ENCODE data around the gene IL19. TPM values are rescaled to one million over a fixed set of nuclear protein-coding genes. Genes with fewer than 3 reads are reported as not detected.

The IL19 gene
- total RNA-seq, 1 donor from 2014 or later: not detected

DNA sequence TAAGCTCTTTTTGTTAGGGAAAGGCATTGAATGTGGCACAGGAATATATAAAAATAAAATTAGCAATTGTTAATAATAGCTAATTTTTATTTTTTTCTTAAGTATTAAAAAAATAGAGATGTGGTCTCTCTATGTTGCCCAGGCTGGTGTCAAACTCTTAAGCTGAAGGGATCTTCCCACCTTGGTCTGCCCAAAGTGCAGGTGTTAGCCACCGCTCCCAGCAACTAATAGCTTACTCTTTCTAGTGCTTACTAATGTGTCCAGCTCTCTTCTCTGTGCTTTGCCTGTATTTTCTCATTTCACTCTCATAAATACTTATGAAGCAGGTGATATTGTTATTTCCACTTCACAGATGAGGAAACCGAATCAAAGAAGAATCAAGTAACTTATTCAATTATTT lies 113.3 kb downstream of the IL19 start:
- H3K27me3 ChIP-seq: no peaks in the 10 kb centered on the region
- H3K4me3 Mint-ChIP-seq: no peak overlapping the region
- no peaks in the 10 kb centered on the region for H3K4me1 Mint-ChIP-seq
- H3K9me3 Mint-ChIP-seq: no peaks in the 10 kb centered on the region
- peaks cover 3% of the 10 kb centered on the region for H3K9me3 ChIP-seq (ENCODE audit: low read depth)
- no peak overlapping the region for H3K27ac Mint-ChIP-seq
- no peak overlapping the region for H3K9ac ChIP-seq
- no peaks in the 10 kb centered on the region for H3K27me3 Mint-ChIP-seq (ENCODE audit: insufficient read depth, low read depth)
- no peaks in the 10 kb centered on the region for H3K4me1 ChIP-seq
- no peaks in the 10 kb centered on the region for H3K79me2 ChIP-seq (ENCODE audit: low read depth)
- no peaks in the 10 kb centered on the region for H4K20me1 ChIP-seq (ENCODE audit: low read depth)
- TF ChIP-seq, protein P1, sequence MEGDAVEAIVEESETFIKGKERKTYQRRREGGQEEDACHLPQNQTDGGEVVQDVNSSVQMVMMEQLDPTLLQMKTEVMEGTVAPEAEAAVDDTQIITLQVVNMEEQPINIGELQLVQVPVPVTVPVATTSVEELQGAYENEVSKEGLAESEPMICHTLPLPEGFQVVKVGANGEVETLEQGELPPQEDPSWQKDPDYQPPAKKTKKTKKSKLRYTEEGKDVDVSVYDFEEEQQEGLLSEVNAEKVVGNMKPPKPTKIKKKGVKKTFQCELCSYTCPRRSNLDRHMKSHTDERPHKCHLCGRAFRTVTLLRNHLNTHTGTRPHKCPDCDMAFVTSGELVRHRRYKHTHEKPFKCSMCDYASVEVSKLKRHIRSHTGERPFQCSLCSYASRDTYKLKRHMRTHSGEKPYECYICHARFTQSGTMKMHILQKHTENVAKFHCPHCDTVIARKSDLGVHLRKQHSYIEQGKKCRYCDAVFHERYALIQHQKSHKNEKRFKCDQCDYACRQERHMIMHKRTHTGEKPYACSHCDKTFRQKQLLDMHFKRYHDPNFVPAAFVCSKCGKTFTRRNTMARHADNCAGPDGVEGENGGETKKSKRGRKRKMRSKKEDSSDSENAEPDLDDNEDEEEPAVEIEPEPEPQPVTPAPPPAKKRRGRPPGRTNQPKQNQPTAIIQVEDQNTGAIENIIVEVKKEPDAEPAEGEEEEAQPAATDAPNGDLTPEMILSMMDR (IDR thresholded peaks at IDR 0.05): no peak
- no peak for TF ChIP-seq EZH2phosphoT487 (IDR thresholded peaks at IDR 0.05)
- no peak for TF ChIP-seq EZH2 (IDR thresholded peaks at IDR 0.05)
- no peaks in the 10 kb centered on the region for H3K36me3 Mint-ChIP-seq
- H3F3A ChIP-seq (ENCODE audit: low read depth): no peaks in the 10 kb centered on the region
- H3K4me3 ChIP-seq: no peak overlapping the region
- no peak overlapping the region for H2AFZ ChIP-seq (replicated peaks)
- H3K4me2 ChIP-seq: no peak overlapping the region
- H3K27ac ChIP-seq: no peak overlapping the region
- no peak for DNase-seq (ENCODE audit: low spot score)
- no peaks in the 10 kb centered on the region for H3K36me3 ChIP-seq

DNA sequence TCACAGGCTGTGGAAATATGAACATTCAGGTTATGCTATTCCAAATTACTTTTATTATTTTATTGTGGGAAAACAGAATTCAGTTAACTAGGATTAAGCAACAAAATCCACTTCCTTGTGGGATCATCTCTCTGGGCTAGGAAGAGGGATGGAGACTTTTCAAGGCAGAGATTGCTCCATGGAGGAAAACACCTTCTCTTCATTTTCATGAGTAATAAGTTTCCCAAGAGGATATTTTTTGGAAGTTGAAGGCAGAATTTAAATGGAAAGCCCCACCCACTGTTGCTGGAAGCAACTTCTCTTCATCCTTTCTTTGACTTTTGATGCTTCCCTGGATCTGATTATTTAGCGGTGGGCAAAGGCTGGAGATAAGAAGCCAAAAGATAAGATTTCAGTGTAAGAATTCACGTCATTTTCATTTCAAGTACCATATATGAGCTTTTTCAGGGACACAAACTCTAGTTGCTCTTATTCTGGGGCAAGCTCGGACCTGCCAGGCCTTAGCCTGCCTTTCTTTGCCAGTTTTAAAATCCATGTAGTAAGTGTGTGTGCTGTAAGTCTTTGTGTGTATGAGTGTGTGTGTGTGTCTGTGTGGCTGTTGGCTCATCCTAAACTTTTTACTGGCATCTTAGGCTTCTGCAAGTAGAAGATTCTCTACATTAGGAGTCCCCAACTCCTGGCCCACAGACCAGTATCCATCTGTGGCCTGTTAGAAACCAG lies 114.9 kb downstream of the IL19 start:
- Histone ChIP-seq H3K9ac (no peak overlapping the region), H2AFZ (replicated peaks) (no peak overlapping the region), H3K4me3 (no peak overlapping the region), H3K27ac (no peak overlapping the region), H3K4me2 (no peak overlapping the region), H3K27me3 (no peaks in the 10 kb centered on the region), H3K79me2 (ENCODE audit: low read depth) (no peaks in the 10 kb centered on the region), H3K9me3 (ENCODE audit: low read depth) (no peaks in the 10 kb centered on the region), H3K36me3 (no peaks in the 10 kb centered on the region), H3K4me1 (no peaks in the 10 kb centered on the region), H3F3A (ENCODE audit: low read depth) (no peaks in the 10 kb centered on the region), H4K20me1 (ENCODE audit: low read depth) (no peaks in the 10 kb centered on the region)
- H3K9me3 Mint-ChIP-seq: no peaks in the 10 kb centered on the region
- H3K27me3 Mint-ChIP-seq (ENCODE audit: insufficient read depth, low read depth): no peaks in the 10 kb centered on the region
- peak overlapping the region; percentile 43 for H3K27ac Mint-ChIP-seq
- no peak overlapping the region for H3K4me3 Mint-ChIP-seq
- TF ChIP-seq EZH2 (IDR thresholded peaks at IDR 0.05) (no peak), EZH2phosphoT487 (IDR thresholded peaks at IDR 0.05) (no peak)
- TF ChIP-seq, protein P1 (IDR thresholded peaks at IDR 0.05): no peak
- no peaks in the 10 kb centered on the region for H3K4me1 Mint-ChIP-seq
- DNase-seq (ENCODE audit: low spot score): no peak
- no peaks in the 10 kb centered on the region for H3K36me3 Mint-ChIP-seq

DNA sequence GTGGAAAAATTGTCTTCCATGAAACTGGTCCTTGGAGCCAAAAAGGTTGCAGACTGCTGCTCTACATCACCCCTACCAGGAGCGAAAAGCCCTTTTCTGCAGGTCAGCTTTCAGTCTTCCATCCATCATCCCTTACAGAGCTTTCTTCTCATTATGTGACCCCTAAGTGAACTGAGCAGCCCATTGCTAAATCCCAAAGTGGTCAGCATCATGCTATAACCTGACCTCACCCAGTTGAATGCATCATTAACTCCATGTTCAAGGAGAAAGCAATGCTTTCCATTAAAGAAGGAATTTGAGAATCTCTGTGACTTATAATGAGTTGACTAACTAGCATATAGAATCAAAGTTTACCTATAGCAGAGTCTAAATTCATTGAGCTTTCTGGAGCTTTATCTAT lies 116.3 kb downstream of the IL19 start:
- Mint-ChIP-seq H3K36me3 (no peaks in the 10 kb centered on the region), H3K9me3 (no peaks in the 10 kb centered on the region), H3K27ac (no peak overlapping the region), H3K4me3 (no peak overlapping the region), H3K4me1 (no peaks in the 10 kb centered on the region), H3K27me3 (ENCODE audit: insufficient read depth, low read depth) (peaks cover 2% of the 10 kb centered on the region)
- no peak for TF ChIP-seq EZH2phosphoT487 (IDR thresholded peaks at IDR 0.05)
- no peak for TF ChIP-seq EZH2 (IDR thresholded peaks at IDR 0.05)
- TF ChIP-seq, protein P1 (IDR thresholded peaks at IDR 0.05): no peak
- no peaks in the 10 kb centered on the region for H4K20me1 ChIP-seq (ENCODE audit: low read depth)
- no peaks in the 10 kb centered on the region for H3K36me3 ChIP-seq
- H3K27me3 ChIP-seq: no peaks in the 10 kb centered on the region
- no peaks in the 10 kb centered on the region for H3F3A ChIP-seq (ENCODE audit: low read depth)
- H3K27ac ChIP-seq: no peak overlapping the region
- H3K4me3 ChIP-seq: no peak overlapping the region
- no peaks in the 10 kb centered on the region for H3K4me1 ChIP-seq
- H3K9me3 ChIP-seq (ENCODE audit: low read depth): no peaks in the 10 kb centered on the region
- no peak for DNase-seq (ENCODE audit: low spot score)
- H3K79me2 ChIP-seq (ENCODE audit: low read depth): no peaks in the 10 kb centered on the region
- H2AFZ ChIP-seq (replicated peaks): no peak overlapping the region
- no peak overlapping the region for H3K4me2 ChIP-seq
- H3K9ac ChIP-seq: no peak overlapping the region
